GM12865 (cell line): ENCODE results near the gene FAAP24.
"Not testable (repeated sequence)": the region's sequence is repeated elsewhere in the genome, so short reads cannot be mapped to it uniquely, and the experiment has no call there.

Source experiments
- DNase-seq: peaks from one replicate; pipeline ENCODE4 v3.0.0; 2010; ENCODE audit warnings: low read depth
- H3K4me3 ChIP-seq: 2 replicates; pipeline ENCODE4 v1.5.1; 2011; ENCODE audit warnings: mild to moderate bottlenecking, low read depth, low read length, control low read depth
- CTCF ChIP-seq: IDR thresholded peaks from 2 replicates; pipeline ENCODE4 v1.5.1; 2011; ENCODE audit warnings: low read length, control low read depth, low read depth, inconsistent platforms; ENCODE audit not compliant: insufficient read depth; ENCODE audit errors: missing control alignments

The FAAP24 gene

GRCh38 chr19:33024398-33024797, 52.4 kb downstream of the FAAP24 start:
- TF ChIP-seq CTCF = no peak
- DNase-seq = no peak
- H3K4me3 ChIP-seq = no peak overlapping the region

GRCh38 chr19:33025468-33026238, 53.6 kb downstream of the FAAP24 start:
- not testable (repeated sequence) for H3K4me3 ChIP-seq, DNase-seq

DNA sequence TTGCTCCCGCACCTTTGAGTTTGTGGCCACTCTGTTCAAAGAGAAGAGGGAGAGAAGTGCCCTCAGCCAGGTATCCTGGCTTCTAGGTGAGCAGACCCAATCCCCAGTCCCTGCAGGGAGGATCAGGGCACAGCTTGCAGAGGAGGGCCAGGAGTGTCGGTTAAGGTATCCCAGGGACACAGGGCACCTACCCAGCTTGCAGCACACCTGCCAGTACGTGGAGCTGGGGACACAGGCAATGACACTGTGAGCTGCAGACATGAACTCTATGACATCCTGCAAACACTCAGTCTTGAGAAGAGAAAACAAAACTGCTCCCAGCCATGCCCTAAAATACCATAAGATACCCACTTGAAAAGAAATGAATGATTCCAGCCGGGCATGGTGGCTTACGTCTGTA, 54.6 kb downstream of the FAAP24 start:
- H3K4me3 ChIP-seq, DNase-seq: not testable (repeated sequence)
